Stimulated activated CD8-positive, alpha-beta memory T cell treated with anti-CD3 and anti-CD28 coated beads, Interleukin-7, amount 100 ng/mL, for 4 hours (primary cell): ENCODE data around the gene UBN1.
A peak's percentile ranks its signal among the peaks of the same experiment; 100 is the strongest.

ENCODE experiments used
- DNase-seq, 2 donors: peaks; one replicate each; pipeline ENCODE4 v3.0.0-alpha.2; 2020; ENCODE audit warnings: low read depth in 2 of 2

The UBN1 gene, protein sequence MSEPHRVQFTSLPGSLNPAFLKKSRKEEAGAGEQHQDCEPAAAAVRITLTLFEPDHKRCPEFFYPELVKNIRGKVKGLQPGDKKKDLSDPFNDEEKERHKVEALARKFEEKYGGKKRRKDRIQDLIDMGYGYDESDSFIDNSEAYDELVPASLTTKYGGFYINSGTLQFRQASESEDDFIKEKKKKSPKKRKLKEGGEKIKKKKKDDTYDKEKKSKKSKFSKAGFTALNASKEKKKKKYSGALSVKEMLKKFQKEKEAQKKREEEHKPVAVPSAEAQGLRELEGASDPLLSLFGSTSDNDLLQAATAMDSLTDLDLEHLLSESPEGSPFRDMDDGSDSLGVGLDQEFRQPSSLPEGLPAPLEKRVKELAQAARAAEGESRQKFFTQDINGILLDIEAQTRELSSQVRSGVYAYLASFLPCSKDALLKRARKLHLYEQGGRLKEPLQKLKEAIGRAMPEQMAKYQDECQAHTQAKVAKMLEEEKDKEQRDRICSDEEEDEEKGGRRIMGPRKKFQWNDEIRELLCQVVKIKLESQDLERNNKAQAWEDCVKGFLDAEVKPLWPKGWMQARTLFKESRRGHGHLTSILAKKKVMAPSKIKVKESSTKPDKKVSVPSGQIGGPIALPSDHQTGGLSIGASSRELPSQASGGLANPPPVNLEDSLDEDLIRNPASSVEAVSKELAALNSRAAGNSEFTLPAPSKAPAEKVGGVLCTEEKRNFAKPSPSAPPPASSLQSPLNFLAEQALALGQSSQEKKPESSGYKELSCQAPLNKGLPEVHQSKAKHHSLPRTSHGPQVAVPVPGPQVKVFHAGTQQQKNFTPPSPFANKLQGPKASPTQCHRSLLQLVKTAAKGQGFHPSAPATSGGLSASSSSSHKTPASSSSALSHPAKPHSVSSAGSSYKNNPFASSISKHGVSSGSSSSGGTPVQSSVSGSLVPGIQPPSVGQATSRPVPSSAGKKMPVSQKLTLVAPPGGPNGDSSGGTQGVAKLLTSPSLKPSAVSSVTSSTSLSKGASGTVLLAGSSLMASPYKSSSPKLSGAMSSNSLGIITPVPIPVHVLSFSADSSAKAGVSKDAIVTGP (N-terminal part only)

DNA sequence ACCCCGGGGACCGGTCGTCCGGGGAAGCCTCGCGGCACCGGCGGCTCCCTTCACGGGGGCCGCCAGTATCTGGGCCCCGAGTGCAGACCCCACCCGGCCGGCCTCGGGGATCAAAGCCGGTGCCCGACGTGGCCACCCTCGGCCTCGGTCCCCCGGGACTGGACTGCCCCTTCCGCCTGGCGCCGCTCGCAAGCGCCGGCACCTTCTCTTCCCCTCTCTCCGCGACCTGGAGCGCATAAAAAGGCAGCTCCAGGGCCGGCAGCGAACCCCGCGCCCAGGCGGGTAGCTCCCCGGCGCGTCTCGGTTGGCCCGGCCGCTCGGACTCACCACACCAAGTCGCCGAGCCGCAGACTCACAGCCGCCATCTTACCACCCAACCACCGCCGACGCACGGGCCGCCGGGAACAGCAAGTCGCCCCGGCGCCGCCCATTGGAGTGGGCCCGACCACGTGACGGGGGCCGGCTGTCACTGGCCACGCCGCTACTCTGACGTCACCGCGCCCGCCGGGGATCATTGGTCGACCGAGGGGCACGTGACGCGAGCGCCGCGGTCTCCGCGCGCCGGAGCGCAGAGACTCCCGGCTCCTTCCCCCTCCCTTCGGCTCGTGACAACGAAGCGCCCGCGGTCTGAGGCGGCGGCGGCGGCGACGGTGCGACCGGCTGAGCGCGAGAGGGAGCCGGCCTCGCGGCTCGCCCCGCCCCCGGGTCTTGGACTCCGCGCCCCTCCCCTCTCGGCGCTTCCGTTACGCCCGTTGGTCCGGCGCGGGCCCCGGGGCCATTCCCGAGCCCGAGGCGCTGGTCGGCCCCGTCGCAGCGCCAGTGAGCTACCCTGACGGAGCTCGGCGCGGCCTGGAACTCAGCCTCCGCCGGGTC lies at the start of gene UBN1, which contains the start of gene GLYR1:
TSS of gene UBN1 (plus strand) at position 581 of the 873 bp plus-strand sequence. CDS start 5,437 bp downstream, outside the sequence.
TSS of gene GLYR1 (minus strand) at position 388 of the 873 bp plus-strand sequence. CDS start at position 365, 23 bp downstream.
- DNase-seq, result peak; percentile 98 to 100

DNA sequence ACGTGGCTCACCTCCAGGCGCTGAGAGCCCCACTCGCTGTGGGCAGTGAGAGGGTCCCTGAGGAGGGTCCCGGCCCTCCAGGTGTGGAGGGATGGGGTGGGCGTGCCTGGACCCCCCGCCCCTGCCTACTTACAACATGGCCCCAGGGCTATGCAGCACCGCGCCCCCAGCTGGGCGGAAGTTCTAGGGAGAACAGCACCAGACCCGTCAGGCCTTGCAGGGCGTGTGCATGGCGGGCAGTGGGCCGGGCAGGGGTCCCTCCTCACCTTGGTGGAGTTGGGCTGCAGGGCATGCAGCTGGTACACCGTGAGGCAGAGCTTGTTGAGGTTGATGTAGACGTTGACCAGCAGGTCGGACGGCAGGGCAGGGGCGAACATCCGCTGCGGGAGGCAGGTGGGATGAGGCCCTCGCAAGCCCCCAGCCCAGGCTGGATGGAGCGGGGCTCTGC lies 49.5 kb upstream of the UBN1 start:
- DNase-seq, result no peak

DNA sequence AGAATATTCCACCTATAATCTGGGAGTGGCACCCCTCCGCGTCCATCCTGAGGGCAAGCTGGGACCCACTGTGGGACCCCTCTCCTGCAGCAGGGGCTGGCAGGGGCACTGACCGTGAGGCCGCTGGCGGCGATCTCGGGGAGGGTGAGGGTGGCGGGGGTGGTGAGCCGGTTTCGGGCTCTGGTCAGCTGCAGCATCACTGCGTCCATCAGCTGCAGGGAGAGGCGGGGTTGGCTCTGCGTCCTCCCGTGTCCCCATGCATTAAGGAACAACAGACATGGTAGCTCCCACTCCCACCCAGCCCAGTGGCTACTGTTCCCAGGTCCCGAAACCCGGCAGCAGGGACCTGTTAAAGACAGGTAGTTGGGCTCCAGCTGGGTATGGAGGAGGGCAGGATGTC lies 48.8 kb upstream of the UBN1 start:
- no peak for DNase-seq

DNA sequence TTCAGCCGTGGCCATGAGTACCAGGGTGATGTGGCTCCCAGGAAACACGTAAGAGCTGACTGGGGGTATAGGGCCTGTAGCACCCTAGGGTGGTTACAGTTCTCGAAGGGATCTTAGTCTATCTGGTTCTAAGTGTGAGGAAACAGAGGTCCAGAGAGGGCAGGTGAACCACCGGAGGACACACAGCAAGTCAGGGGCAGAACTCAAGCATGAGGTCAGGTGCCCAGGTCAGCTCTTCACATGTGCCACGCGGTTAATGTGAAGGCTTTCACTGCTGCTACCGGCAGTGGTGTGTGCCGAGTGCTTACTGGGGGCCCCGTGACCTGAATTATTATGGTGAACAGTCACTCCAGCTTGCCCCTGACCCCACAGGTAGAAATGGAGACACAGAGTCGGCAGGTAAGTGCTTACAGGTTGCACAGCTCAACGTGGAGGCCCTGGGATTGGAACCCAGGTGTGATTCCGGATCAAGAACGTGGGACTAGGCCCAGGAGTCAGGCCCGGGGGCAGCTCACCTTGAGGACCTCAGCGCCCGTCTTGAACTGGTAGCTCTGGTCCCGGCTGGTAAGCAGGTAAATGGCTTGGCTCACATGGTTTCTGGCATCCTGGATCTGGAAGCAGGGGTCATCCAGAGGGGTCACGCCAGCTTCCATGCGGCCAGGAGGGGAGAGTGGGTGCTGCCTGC lies 48.0 kb upstream of the UBN1 start:
- DNase-seq, result no peak

DNA sequence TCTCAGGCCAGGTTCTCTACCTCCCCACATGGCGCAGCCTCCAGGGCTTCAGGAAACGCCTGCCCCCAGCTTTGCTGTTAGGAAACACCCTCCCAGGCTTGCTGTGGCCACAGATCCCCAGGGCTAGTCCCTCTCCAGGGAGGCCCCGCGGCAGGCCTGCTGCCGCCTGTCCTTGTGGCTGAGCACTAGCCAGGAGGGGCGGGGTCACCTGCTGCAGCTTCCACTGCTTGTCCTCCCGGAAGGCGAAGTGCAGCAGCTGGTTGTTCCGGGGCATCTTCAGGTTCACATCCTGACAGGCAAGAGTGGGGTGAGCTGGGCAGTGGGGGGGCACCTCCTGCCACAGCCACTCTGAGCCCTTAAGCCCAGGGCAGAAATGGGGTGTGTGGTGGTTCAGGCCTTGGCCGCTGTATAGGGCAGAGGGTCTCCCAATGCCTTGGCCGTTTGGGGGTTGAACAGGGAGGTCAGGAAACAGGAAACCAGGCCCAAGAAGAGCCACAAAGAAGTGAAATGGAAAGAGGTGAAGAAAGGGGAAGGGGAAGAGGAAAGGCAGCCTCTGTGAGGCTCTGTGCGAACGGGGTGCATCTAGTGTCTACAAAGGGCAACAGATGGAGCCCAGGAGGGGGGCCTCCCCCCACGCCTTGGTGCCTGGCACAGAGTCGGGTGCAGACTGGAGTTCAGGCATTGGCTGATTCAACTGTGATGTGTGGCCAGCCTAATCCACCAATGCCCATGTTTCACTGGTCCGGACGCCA lies 46.8 kb upstream of the UBN1 start:
- no peak for DNase-seq

DNA sequence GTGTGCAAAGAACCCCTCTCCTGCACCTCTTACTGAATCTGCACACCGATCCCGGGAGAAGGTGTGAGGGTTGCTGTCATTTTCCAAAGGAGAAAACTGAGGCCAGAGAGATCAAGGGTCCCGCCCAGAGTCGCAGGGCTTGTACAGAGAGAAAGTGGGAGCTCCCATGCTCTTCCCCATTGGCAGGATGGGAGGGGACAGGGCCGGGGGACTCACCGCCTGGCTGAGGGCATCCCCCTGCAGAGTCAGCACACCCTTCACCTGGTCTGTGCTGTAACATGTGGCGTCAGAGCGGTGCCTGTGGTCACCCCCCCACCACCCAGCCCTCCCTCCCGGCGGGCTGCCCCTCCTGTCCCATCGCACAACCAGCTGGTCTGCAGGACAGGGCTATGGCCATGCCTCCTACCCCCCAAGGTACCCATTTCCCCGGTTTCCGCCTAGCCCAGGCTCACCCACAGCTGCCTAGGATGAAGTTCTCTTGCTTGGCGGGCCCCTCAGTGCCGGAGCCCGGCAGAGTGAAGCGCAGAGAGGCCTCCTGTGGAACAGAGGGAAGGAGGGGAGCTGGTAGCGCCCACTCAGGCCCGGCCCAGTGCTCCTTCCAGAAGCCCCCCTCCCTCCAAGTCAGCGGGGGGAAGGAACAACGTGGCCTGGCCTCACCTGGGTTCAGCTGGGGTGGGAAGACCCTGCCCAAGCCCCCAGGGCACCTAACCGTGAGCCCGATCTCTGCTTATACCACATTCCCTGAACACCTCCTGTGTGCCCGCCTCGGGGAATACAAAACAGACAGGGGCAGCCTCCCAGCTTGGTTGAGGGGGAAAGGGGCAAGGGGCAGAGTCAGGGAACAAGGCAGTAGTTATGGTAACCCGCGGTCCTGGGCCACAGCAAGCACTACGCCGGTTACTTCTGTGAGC lies 46.0 kb upstream of the UBN1 start:
- no peak for DNase-seq

DNA sequence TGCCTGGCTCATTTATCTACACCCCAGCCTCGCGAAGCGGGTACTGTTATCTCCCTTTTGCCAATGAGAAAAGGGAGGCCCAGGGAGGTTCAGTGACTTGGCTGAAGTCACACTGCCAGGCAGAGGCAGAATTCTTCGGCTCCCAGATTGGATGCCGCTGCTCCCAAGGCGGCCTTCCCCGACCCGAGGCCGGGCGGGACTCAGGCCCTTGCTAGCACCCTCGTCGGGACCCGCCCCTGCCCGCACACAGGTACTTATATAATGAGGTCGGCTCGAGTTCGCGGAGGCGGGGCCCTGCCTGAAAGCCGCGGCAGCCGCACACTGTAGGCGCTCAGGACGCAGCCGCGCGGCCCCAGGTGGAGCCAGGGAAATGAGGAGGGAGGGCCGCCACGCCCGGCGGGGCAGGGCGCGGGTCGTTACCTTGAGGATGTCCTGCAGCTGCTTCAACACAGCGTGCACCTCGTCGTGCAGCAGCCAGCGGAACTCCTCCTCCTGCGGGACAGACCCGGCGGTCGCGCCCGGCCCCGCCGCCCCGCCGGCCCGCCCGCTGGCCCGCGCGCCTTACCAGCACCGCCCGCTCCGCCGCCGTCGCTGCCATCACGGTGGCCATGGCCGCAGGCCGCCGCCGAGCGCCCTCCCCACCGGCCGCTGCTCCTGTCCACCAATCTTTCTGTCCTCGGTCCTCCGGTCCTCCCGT lies 45.2 kb upstream of the UBN1 start, which contains the start of gene ROGDI:
TSS of gene ROGDI (minus strand) at position 672 of the 697 bp plus-strand sequence. CDS start at position 610, 62 bp downstream.
- DNase-seq, result peak; percentile 36 to 66

DNA sequence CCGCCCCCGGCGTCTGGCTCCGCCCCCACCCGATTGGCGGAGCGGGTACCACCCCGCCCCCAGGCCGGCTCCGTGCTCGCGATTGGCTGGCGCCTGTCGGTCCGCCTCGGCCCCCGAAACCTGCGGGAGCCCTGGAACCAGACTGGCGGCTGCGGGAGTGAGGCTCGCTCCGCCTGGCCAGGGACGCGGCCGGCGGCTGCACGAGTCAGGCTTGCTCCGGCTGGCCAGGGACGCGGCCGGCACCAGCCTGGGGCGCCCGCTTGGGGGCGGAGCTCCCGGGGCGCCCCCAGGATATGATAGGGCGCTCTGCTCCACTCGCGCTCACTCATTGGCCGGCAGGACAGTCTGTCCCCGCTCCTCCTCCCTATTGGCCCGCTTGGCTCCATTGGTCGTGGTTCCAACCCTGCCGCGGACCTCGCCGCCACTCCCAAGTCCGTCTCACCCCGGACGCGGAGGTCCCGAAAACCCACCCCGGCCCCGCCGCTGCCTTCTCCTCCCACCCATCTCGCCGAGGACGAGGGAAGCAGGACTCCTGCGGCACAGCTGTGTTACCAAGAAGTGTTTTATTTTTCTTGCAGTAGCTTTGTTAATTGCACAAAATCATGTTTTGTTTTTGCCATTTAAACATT lies 44.5 kb upstream of the UBN1 start:
- DNase-seq, result peak; percentile 69 to 83

DNA sequence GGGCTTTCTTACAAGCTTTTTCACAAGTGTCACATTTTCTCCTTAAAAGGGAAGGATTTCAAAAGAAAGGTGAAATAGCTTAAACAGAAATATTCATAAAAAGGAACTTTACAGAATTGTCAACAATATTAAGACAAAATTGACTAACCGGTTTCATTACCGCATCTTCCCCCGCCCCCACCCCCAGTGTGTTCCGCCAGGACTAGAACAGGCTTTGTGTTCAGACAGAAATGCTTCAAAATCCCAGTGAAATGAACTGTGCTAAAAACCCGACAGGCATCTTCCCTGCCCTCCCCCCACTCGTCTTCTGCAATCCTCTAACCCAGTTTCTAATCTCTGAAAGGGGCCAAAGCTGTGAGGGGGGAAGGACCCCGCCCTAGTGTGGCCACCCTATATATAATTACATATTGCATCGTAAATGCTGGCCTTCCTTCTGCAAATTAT lies 43.9 kb upstream of the UBN1 start:
- DNase-seq, result no peak

DNA sequence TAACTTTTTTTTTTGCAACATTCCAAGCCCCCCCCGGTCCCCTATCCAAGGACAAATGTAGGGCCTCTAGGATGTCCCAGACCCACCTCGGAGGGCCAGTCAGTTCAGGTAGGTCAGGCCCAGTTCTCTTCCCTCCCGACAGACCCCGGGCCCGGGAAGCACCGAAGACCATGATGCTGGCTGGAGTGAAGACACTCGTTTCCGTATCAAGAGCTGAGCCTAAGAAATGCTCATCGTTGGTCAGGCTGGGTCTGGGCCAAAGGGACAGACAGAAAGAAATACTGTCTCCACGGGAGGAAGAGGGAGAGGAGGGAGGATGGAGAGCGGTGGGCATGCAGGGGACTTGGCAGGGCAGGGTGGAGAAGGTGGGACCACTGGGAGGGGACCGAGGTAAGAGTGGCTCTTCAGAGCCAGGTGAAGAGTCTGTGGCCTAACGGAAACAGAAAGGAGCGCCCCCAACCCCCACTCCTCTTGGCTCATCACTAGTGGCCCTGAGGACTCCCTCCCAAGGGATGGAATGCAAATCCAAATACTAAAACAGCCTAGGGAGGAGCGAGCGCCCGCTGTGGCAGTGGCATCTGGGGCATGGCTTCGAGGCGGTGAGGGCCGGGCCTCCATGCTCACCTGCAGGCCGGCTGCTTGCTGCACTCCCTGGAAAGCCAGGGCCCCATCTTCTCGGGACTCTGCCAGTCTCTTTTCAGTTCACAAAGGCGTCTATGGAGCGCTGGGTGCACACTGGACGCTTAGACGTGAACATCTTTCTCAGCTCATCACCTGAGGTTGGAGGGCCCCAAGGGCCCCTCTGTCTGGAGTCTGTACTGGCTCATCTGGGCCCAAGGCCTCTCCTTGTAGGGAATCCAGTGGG lies 43.2 kb upstream of the UBN1 start:
- no peak for DNase-seq

DNA sequence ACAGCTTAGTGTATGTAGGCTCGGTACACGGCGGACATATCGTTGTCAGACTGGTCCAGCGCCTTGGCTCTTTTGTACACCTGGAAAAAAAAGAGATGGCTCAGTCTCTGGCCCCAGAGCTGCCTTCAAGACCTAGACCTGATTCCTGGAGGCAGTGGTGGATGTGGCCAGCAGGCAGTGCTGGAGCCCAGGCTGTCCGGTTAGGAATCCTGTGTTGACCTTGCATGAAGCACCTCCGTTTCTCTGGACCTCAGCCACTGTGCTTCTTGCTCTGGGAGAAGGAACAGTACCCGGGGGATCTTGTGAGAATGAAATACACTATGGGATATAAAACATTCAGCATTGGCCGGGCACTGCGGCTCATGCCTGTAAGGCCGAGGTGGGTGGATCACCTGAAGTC lies 42.0 kb upstream of the UBN1 start:
- DNase-seq, result no peak

DNA sequence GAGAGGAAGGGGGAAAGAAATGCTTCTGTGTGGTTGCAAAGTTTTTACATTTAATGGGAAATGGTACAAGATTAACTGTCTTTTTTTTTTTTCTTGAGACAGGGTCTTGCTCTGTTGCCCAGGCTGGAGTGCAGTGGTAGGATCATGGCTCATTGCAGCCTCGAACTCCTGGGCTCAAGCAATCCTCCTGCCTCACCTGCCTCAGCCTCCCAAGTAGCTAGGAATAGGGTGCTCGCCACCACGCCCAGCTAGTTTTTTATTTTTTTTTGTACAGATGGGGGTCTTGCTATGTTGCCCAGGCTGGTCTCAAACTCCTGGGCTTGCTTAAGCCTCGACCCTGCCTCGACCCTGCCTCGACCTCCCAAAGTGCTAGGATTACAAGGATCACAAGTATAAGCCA lies 41.0 kb upstream of the UBN1 start:
- no peak for DNase-seq

DNA sequence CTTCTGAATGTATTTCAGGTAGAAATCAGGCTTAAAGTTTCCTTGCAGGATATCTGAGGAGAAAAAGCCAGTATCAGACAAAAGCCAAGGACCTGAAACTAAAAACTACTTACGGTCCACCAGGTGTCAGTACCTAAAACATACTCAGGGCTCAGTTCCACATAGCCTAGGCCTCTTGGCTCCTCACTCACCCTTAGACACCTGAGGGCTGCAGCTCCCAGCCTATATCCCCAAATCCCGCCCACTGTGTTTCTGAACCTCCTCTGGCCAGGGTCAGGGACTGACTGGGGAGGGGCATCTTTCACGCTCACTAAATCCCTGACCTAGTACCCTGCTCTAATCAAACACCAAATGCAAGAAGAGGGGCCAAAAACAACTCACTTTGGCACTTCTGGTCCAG lies 36.0 kb upstream of the UBN1 start:
- DNase-seq, result no peak

DNA sequence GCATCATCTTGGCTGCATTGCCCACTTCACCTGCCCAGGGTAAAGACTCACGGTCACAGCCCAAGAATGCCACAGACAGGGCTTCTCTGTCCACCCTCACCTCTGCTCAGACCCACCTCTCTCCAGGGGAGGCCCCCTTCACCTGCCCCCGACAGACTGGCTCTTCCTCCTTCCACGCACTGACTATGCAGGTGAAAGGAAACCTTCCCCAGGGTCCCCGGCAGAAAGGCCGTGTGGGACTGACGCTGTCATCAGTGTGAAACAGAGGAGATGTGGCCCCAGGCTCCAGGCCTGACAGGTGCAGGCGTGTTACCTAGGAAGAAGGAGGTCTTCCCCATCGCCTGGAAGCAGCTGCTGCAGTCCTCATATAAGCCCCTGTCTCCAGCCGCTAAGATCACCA lies 35.5 kb upstream of the UBN1 start:
- DNase-seq, result no peak

DNA sequence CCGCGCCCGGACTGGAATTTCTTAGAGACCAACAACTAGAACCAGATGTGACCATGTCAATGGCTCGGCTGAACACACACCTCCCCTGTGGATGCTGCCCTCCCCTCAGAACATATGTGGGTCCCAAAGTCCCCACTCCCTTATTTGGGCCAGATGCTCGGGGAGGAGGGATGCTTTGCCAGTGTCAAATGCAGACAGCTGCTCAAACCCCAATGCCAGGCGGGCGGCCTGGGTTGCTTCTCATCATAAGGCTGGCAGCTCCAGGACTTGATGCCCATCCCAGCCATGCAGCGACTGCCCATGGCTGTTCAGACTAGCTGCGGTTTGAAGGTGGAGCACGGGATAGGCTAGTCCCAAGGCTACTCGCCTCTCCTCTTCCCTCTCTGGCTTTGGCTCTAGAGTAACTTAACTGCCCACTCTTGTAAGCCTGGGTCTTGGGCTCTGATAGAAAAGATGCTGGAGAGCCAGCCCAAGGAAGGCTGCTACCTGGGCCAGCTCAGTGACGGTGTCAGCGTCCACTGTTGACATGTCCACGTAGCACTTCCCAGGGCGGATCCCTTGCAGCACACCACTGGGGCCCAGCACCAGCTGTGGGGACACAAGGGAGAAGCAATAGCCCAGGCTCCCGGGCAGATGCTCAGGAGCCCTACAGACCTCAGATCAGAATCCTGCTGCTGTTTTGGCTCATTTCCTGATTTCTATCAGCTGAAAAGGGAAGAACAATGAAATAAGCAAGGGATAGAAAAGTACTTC lies 33.9 kb upstream of the UBN1 start:
- no peak for DNase-seq

DNA sequence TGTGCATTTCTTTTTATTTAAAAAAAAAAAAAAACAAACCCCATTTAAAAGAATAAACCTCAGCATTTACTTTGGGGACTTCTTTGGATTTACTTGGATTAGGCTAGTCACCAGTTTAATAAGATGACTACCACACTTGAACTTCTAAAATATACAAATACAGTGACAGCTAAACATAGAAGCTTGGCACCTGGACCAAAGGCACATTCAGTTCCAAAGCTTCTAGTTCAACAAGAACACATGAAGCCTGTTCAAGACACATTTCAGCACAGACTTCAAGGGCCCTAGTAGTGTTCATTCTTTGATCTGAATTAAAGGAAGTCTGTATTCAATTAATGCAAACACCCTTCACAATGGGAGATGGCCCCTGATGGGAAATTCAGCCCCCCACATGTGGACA lies 33.2 kb upstream of the UBN1 start:
- no peak for DNase-seq
